GM12878 (cell line): Measurements from ENCODE around the gene PRODH. TPM values are rescaled to one million over a fixed set of nuclear protein-coding genes. Genes with fewer than 3 reads are reported as not detected.
"Not testable (repeated sequence)": the region's sequence is repeated elsewhere in the genome, so short reads cannot be mapped to it uniquely, and the experiment has no call there.

Experiments
- ATAC-seq: fragments of 200-7000 bp; cut with Tn5 transposase; 3 replicates; pipeline ENCODE4 v1.9.1; 2020; ENCODE audit warnings: mild to moderate bottlenecking, moderate library complexity
- BruUV-seq: library from RNA; stranded (reverse); fragments of 400-500 nt; replicated peaks from 2 replicates; lab custom pipeline; 2021; lab: Mats Ljungman, UMichigan
- CTCF ChIA-PET: fragments of 300-600 bp; sonication (Branson Sonifier 250); formaldehyde crosslinking; extraction: SDS; loops from one replicate; lab custom pipeline; 2021; ENCODE audit warnings: inconsistent platforms; lab: Yijun Ruan, JAX
- POLR2A ChIA-PET: fragments of 350-600 bp; formaldehyde crosslinking; extraction: SDS; loops from one replicate; lab custom pipeline; 2021; ENCODE audit warnings: inconsistent platforms; lab: Charles Lee
- RAD21 ChIA-PET: fragments of 300-600 bp; sonication (Branson Sonifier 250); formaldehyde crosslinking; loops from one replicate; lab custom pipeline; 2023; ENCODE audit warnings: antibody characterized with exemption; ENCODE audit not compliant: unreplicated experiment; lab: Charles Lee
- SMC1A ChIA-PET: fragments of 300-600 bp; sonication (Branson Sonifier 250); formaldehyde crosslinking; loops from one replicate; lab custom pipeline; 2023; ENCODE audit not compliant: unreplicated experiment, uncharacterized antibody; lab: Charles Lee
- DNase-seq: peaks from one replicate; pipeline ENCODE4 v3.0.0-alpha.2; 2011; ENCODE audit warnings: low read depth, low spot score
- FAIRE-seq: peaks from 3 replicates; lab custom pipeline; 2011; peaks lifted over from hg19 to GRCh38; lab: Jason Lieb, UNC
- H2AFZ ChIP-seq: 2 replicates; pipeline ENCODE4 v1.6.0; 2011; ENCODE audit warnings: low read depth, low read length, control low read depth; ENCODE audit not compliant: control insufficient read depth
- H3K27ac ChIP-seq: 2 replicates; pipeline ENCODE4 v1.5.1; 2011; ENCODE audit warnings: control low read depth; ENCODE audit not compliant: control insufficient read depth, insufficient read depth
- H3K27me3 ChIP-seq, 2 experiments: replicated peaks in 1 of 2; 2 replicates each; pipeline versions ENCODE4 v1.6.0 to v1.6.1; 2011; ENCODE audit warnings: low read length in 1 of 2; ENCODE audit not compliant: control insufficient read depth in 2 of 2, insufficient read depth in 2 of 2
- H3K36me3 ChIP-seq, 2 experiments: 2 replicates each; pipeline ENCODE4 v1.5.1; 2011; ENCODE audit warnings: low read length in 1 of 2; ENCODE audit not compliant: control insufficient read depth in 2 of 2, insufficient read depth in 2 of 2
- H3K4me1 ChIP-seq: 2 replicates; pipeline ENCODE4 v1.6.1; 2011; ENCODE audit warnings: mild to moderate bottlenecking, low read length, moderate library complexity, mixed read lengths; ENCODE audit not compliant: control insufficient read depth, insufficient read depth
- H3K4me2 ChIP-seq: 2 replicates; pipeline ENCODE4 v1.6.0; 2011; ENCODE audit warnings: control low read depth; ENCODE audit not compliant: control insufficient read depth, insufficient read depth
- H3K4me3 ChIP-seq: fragments of 200-600 bp; sonication (generic); 2 replicates; pipeline ENCODE4 v1.5.1; 2016
- H3K79me2 ChIP-seq: 2 replicates; pipeline ENCODE4 v1.6.0; 2011; ENCODE audit warnings: low read length; ENCODE audit not compliant: control insufficient read depth, insufficient read depth
- H3K9ac ChIP-seq: 2 replicates; pipeline ENCODE4 v1.8.0; 2011; ENCODE audit warnings: low read length, control low read depth, mixed read lengths; ENCODE audit not compliant: control insufficient read depth, insufficient read depth
- H3K9me3 ChIP-seq: replicated peaks from 3 replicates; pipeline ENCODE4 v1.5.1; 2011; ENCODE audit warnings: mild to moderate bottlenecking, low read length; ENCODE audit not compliant: control insufficient read depth, insufficient read depth
- H4K20me1 ChIP-seq: 2 replicates; pipeline ENCODE4 v1.6.0; 2011; ENCODE audit not compliant: control insufficient read depth, insufficient read depth
- FOXM1 ChIP-seq: IDR thresholded peaks from 2 replicates; pipeline ENCODE4 v1.6.1; 2012; ENCODE audit warnings: low read depth, mild to moderate bottlenecking, inconsistent platforms, low read length, moderate library complexity
- REST ChIP-seq: IDR thresholded peaks from 2 replicates; pipeline ENCODE4 v1.6.1; 2012; ENCODE audit warnings: mild to moderate bottlenecking, low read depth, low read length
- WGBS: methylation state at CpG from one replicate; pipeline ENCODE4 v1.1.6; 2016; ENCODE audit warnings: low lambda C conversion rate; ENCODE audit not compliant: insufficient replicate concordance, insufficient coverage; ENCODE audit errors: missing lambda C conversion rate; 5-methylcytosine and 5-hydroxymethylcytosine counted together
- in situ Hi-C: fragments of 300-500 bp; cut with MboI; formaldehyde crosslinking; loops from 9 replicates; pipeline ENCODE4 v1.14.3; 2018; ENCODE audit warnings: mixed read lengths
- intact Hi-C: fragments of 100-400 bp; cut with micrococcal nuclease; formaldehyde crosslinking; loops from one replicate; pipeline ENCODE4 v1.14.2; 2022; ENCODE audit not compliant: unreplicated experiment
- polyA plus RNA-seq, 11 experiments: library from polyadenylated mRNA; depleted of rRNA in 4 of 11; unstranded in 6 of 11; stranded (reverse) in 5 of 11; fragments of >200 nt; fragmentation: Nextera tagmentation in 4 of 11; fragmentation: Illumina TruSeq in 1 of 11; extraction: Ambion mirVana in 4 of 11; extraction: Trizol in 1 of 11; gene quantifications; 1 replicate in 1 of 11; 2 replicates in 10 of 11; pipeline versions ENCODE4 v1.2.1 to v1.2.3, GENCODE V29; 2011 to 2016; ENCODE audit warnings: inconsistent platforms in 2 of 11, missing spikeins in 2 of 11, low read depth in 1 of 11
- total RNA-seq, 4 experiments: library from RNA; depleted of rRNA in 3 of 4; stranded (reverse); fragments of >200 nt in 3 of 4; fragmentation: Illumina TruSeq in 1 of 4; extraction: Trizol in 1 of 4; gene quantifications; 2 replicates each; pipeline versions ENCODE4 v1.2.1 to v1.2.3, GENCODE V29; 2013 to 2021

The PRODH gene
- total and polyA plus RNA-seq, 10 of the 15 experiments (the other 5 are each of a cell fraction or from before 2014, with no cell fraction given), result 0.03 to 0.10 (median 0.07) TPM; not detected in 6

- H3K9me3 ChIP-seq, result no peaks in the 10 kb centered on the region
- TF ChIP-seq FOXM1 (no peak), REST (peak; percentile 77)
- TF ChIP-seq, all 136 proteins: peak for 1
- Histone ChIP-seq H4K20me1 (no peaks in the 10 kb centered on the region), H3K79me2 (no peaks in the 10 kb centered on the region), H3K27me3 (no peaks in the 10 kb centered on the region; a peak in 3 of 4 replicates), H3K27ac (no peak overlapping the region), H3K4me3 (no peak overlapping the region), H3K4me2 (no peak overlapping the region), H3K9ac (no peak overlapping the region), H2AFZ (no peak overlapping the region), H3K36me3 (no peaks in the 10 kb centered on the region), H3K4me1 (no peaks in the 10 kb centered on the region)
- ATAC-seq (no peak), DNase-seq (no peak), FAIRE-seq (no peak)
- ChIA-PET POLR2A (no interaction called here), SMC1A (no interaction called here), CTCF (interaction anchor here (0.6 kb wide), 2 partner anchors 68 to 177 kb away, joined by 3 to 4 read pairs; partner anchors contain the start of gene ESS2), RAD21 (interaction anchor here (1.1 kb wide), 1 partner anchor 1303 kb away, joined by 4 read pairs; no protein-coding TSS in a partner anchor)
- in situ Hi-C loops (no loop called here), intact Hi-C loops (no loop called here)
- no TSS peak for BruUV-seq
- WGBS, result 24% methylated on average over 20 of the region's 20 CpGs
Observed at GRCh38 chr22:18968011-18968749, 32.1 kb upstream of the PRODH start.

- in situ Hi-C loops, H3K36me3 ChIP-seq, H3K4me2 ChIP-seq, POLR2A ChIA-PET, intact Hi-C loops, H3K79me2 ChIP-seq, H3K9me3 ChIP-seq, H3K4me3 ChIP-seq, FAIRE-seq, H3K27ac ChIP-seq, SMC1A ChIA-PET, H3K27me3 ChIP-seq, DNase-seq, ATAC-seq, H3K4me1 ChIP-seq, H3K9ac ChIP-seq, BruUV-seq, H4K20me1 ChIP-seq, H2AFZ ChIP-seq: not testable (repeated sequence)
- ChIA-PET RAD21 (interaction anchor here (1.1 kb wide), 1 partner anchor 1303 kb away, joined by 4 read pairs; no protein-coding TSS in a partner anchor), CTCF (interaction anchor here (0.6 kb wide), 2 partner anchors 69 to 177 kb away, joined by 3 to 4 read pairs; partner anchors contain the start of gene ESS2)
- 23% methylated on average over 13 of the region's 14 CpGs for WGBS
Observed at GRCh38 chr22:18967391-18968010, 31.4 kb upstream of the PRODH start.
